Measurements from ENCODE around the gene MYO6.

The MYO6 gene

GRCh38 chr6:75842191-75842590 is 93.2 kb downstream of the MYO6 start:
- TF ChIP-seq CTCF (conservative IDR thresholded peaks at IDR 0.05; ENCODE audit: low read depth, low read length) = no peak

GRCh38 chr6:75842732-75843131 is 93.7 kb downstream of the MYO6 start:
- no peak for DNase-seq (ENCODE audit: low read depth)
- H3K4me3 ChIP-seq (ENCODE audit: low read depth, low read length) = no peak overlapping the region
- TF ChIP-seq CTCF (conservative IDR thresholded peaks at IDR 0.05; ENCODE audit: low read depth, low read length) = no peak

More at GRCh38 chr6:75842191-75842590, 93.2 kb downstream of the MYO6 start:
- H3K4me3 ChIP-seq (ENCODE audit: low read depth, low read length) = no peak overlapping the region
- peak; percentile 45 for DNase-seq (ENCODE audit: low read depth)

- DNase-seq (ENCODE audit: low read depth) = no peak
- H3K4me3 ChIP-seq (ENCODE audit: low read depth, low read length) = no peak overlapping the region
- TF ChIP-seq CTCF (conservative IDR thresholded peaks at IDR 0.05; ENCODE audit: low read depth, low read length) = no peak
These were observed 94.4 kb downstream of the MYO6 start for GRCh38 chr6:75843396-75843795.

GRCh38 chr6:75848274-75848673 is 99.2 kb downstream of the MYO6 start:
- no peak for DNase-seq (ENCODE audit: low read depth)
- no peak for TF ChIP-seq CTCF (conservative IDR thresholded peaks at IDR 0.05; ENCODE audit: low read depth, low read length)
- no peak overlapping the region for H3K4me3 ChIP-seq (ENCODE audit: low read depth, low read length)

GRCh38 chr6:75849329-75850025 is 100.4 kb downstream of the MYO6 start:
- no peak overlapping the region for H3K4me3 ChIP-seq (ENCODE audit: low read depth, low read length)
- DNase-seq (ENCODE audit: low read depth) = no peak
- no peak for TF ChIP-seq CTCF (conservative IDR thresholded peaks at IDR 0.05; ENCODE audit: low read depth, low read length)

- H3K4me3 ChIP-seq (ENCODE audit: low read depth, low read length) = no peak overlapping the region
- DNase-seq (ENCODE audit: low read depth) = no peak
- no peak for TF ChIP-seq CTCF (conservative IDR thresholded peaks at IDR 0.05; ENCODE audit: low read depth, low read length)
These were observed 101.2 kb downstream of the MYO6 start for GRCh38 chr6:75850026-75850833.
